Measurements from ENCODE around the gene MZF1. TPM values are rescaled to one million over a fixed set of nuclear protein-coding genes. Genes with fewer than 3 reads are reported as not detected.
A peak's percentile ranks its signal among the peaks of the same experiment; 100 is the strongest.

Gene MZF1
- polyA plus RNA-seq, 1 donor (not counting 4 experiments of a cell fraction or from before 2014, with no cell fraction given): 7.4 TPM

- TF ChIP-seq CTCF (optimal IDR thresholded peaks at IDR 0.05 in 1 of 3, IDR thresholded peaks at IDR 0.05 in 1 of 3, conservative IDR thresholded peaks at IDR 0.05 in 1 of 3; ENCODE audit: extremely low read depth in 1 of 3, insufficient read depth in 2 of 3, low read length in 3 of 3): peak; percentile 66 to 92 (median 86)
- no peak for TF ChIP-seq EZH2 (IDR thresholded peaks at IDR 0.05; ENCODE audit: low read length)
- peak within 1 kb of the TSS; percentile 74 to 87 (median 85) for H3K4me3 ChIP-seq (ENCODE audit: control insufficient read depth in 2 of 3, extremely low read depth in 1 of 3, insufficient read depth in 2 of 3, low read depth in 1 of 3, low read length in 3 of 3)
- peak within 1 kb of the TSS; percentile 85 for H3K27ac ChIP-seq (ENCODE audit: control insufficient read depth, insufficient read depth, low read length)
- no peaks in the 10 kb centered on the region for H3K27me3 ChIP-seq (ENCODE audit: control insufficient read depth, extremely low read depth, insufficient read depth, low read length)
- FAIRE-seq: peak; percentile 41
- H2AFZ ChIP-seq (ENCODE audit: control insufficient read depth, low read length): peak within 1 kb of the TSS; percentile 93
- peak within 1 kb of the TSS; percentile 91 for H3K9ac ChIP-seq (ENCODE audit: control insufficient read depth, extremely low read depth, insufficient read depth, low read length)
- dilution Hi-C loops (cut with MboI; ENCODE audit: extremely low pct_ligation_motif_present, low sequenced_read_pairs): no loop called here
- peaks cover 5 to 12% of the 10 kb centered on the region in 2 experiments for H3K36me3 ChIP-seq (ENCODE audit: control insufficient read depth in 2 of 2, extremely low read depth in 1 of 2, insufficient read depth in 2 of 2, low read length in 2 of 2)
- H3K9me1 ChIP-seq (ENCODE audit: control insufficient read depth, extremely low read depth, insufficient read depth, low read length): no peaks in the 10 kb centered on the region
- no peaks in the 10 kb centered on the region for H4K20me1 ChIP-seq (ENCODE audit: control insufficient read depth, extremely low read depth, insufficient read depth, low read length)
- H3K4me2 ChIP-seq (ENCODE audit: control insufficient read depth, extremely low read depth, insufficient read depth, low read depth, low read length): peak within 1 kb of the TSS; percentile 94
- peak; percentile 83 for DNase-seq (ENCODE audit: low read depth, low spot score)
- peaks cover 43% of the 10 kb centered on the region for H3K79me2 ChIP-seq (ENCODE audit: control insufficient read depth, insufficient read depth, low read length)
- peaks cover 16% of the 10 kb centered on the region for H3K4me1 ChIP-seq (ENCODE audit: control insufficient read depth, extremely low read depth, insufficient read depth, low read length)
- H3K9me3 ChIP-seq (ENCODE audit: control insufficient read depth, low read depth, low read length): no peaks in the 10 kb centered on the region
Measured at GRCh38 chr19:58519355-58520256, 53.5 kb downstream of the MZF1 start, which contains the start of gene ZBTB45. Gene ZBTB45 (minus strand): TSS chr19:58519810. CDS start chr19:58517673, 2,137 bp downstream.

DNA sequence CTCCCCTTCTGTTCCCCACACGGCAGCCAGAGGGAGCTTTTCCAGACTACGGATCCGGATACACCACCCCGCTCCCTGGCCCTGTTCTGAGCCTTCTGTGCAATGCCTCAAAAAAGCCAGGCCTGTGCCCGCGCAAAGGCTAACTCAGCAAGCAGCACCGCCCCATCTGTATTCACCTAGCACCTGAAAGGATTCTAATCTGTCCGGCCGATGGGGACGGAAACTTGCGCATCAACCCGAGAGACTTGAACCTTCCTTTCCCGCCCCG, 54.1 kb downstream of the MZF1 start:
- no peak for FAIRE-seq
- Histone ChIP-seq H3K9ac (ENCODE audit: control insufficient read depth, extremely low read depth, insufficient read depth, low read length) (peak overlapping the region; percentile 91), H2AFZ (ENCODE audit: control insufficient read depth, low read length) (peak overlapping the region; percentile 78), H3K4me3 (ENCODE audit: control insufficient read depth in 2 of 3, extremely low read depth in 1 of 3, insufficient read depth in 2 of 3, low read depth in 1 of 3, low read length in 3 of 3) (peak overlapping the region; percentile 74 to 87 (median 85)), H3K9me1 (ENCODE audit: control insufficient read depth, extremely low read depth, insufficient read depth, low read length) (no peaks in the 10 kb centered on the region), H4K20me1 (ENCODE audit: control insufficient read depth, extremely low read depth, insufficient read depth, low read length) (no peaks in the 10 kb centered on the region), H3K27me3 (ENCODE audit: control insufficient read depth, extremely low read depth, insufficient read depth, low read length) (no peaks in the 10 kb centered on the region), H3K9me3 (ENCODE audit: control insufficient read depth, low read depth, low read length) (no peaks in the 10 kb centered on the region), H3K79me2 (ENCODE audit: control insufficient read depth, insufficient read depth, low read length) (peaks cover 47% of the 10 kb centered on the region), H3K4me1 (ENCODE audit: control insufficient read depth, extremely low read depth, insufficient read depth, low read length) (peaks cover 20% of the 10 kb centered on the region), H3K36me3 (ENCODE audit: control insufficient read depth in 2 of 2, extremely low read depth in 1 of 2, insufficient read depth in 2 of 2, low read length in 2 of 2) (peaks cover 5 to 12% of the 10 kb centered on the region in 2 experiments), H3K27ac (ENCODE audit: control insufficient read depth, insufficient read depth, low read length) (peak overlapping the region; percentile 85), H3K4me2 (ENCODE audit: control insufficient read depth, extremely low read depth, insufficient read depth, low read depth, low read length) (peak overlapping the region; percentile 94)
- TF ChIP-seq CTCF (optimal IDR thresholded peaks at IDR 0.05 in 1 of 3, IDR thresholded peaks at IDR 0.05 in 1 of 3, conservative IDR thresholded peaks at IDR 0.05 in 1 of 3; ENCODE audit: extremely low read depth in 1 of 3, insufficient read depth in 2 of 3, low read length in 3 of 3): peak; percentile 72 to 75 (median 75)
- no peak for TF ChIP-seq EZH2 (IDR thresholded peaks at IDR 0.05; ENCODE audit: low read length)
- dilution Hi-C loops (cut with MboI; ENCODE audit: extremely low pct_ligation_motif_present, low sequenced_read_pairs): no loop called here
- no peak for DNase-seq (ENCODE audit: low read depth, low spot score)

Data from keratinocyte (primary cell).